Endothelial cell of umbilical vein (primary cell): Measurements from ENCODE around the gene BHLHA15. TPM values are rescaled to one million over a fixed set of nuclear protein-coding genes. Genes with fewer than 3 reads are reported as not detected.

Experiments
- BruUV-seq: library from RNA; stranded (reverse); fragments of 400-500 nt; replicated peaks from 2 replicates; lab custom pipeline; 2021; lab: Mats Ljungman, UMichigan
- CTCF ChIA-PET: fragments of 300-600, 350-600 bp; sonication (Branson Sonifier 250); formaldehyde crosslinking; loops from one replicate; lab custom pipeline; 2021; ENCODE audit warnings: antibody characterized with exemption, inconsistent platforms; lab: Charles Lee
- POLR2A ChIA-PET: fragments of 300-600, 350-600 bp; sonication (Branson Sonifier 250); formaldehyde crosslinking; loops from one replicate; lab custom pipeline; 2021; ENCODE audit warnings: antibody characterized with exemption, inconsistent platforms; lab: Charles Lee
- DNase-seq: peaks from one replicate; pipeline ENCODE4 v3.0.0-alpha.2; 2011; ENCODE audit warnings: low read depth, low spot score
- FAIRE-seq: peaks from 2 replicates; lab custom pipeline; 2011; peaks lifted over from hg19 to GRCh38; lab: Jason Lieb, UNC
- H2AFZ ChIP-seq: 2 replicates; pipeline ENCODE4 v1.6.0; 2012; ENCODE audit warnings: low read depth, low read length, control low read depth, inconsistent platforms
- H3K27ac ChIP-seq: 2 replicates; pipeline ENCODE4 v1.5.1; 2011; ENCODE audit warnings: low read depth, mild to moderate bottlenecking, control low read depth, low read length, moderate library complexity; ENCODE audit not compliant: insufficient read depth
- H3K27me3 ChIP-seq, 2 experiments: 2 replicates each; pipeline versions ENCODE4 v1.6.0 to v1.6.1; 2011; ENCODE audit warnings: low read length in 2 of 2, mixed read lengths in 1 of 2; ENCODE audit not compliant: control insufficient read depth in 2 of 2, insufficient read depth in 2 of 2
- H3K36me3 ChIP-seq, 2 experiments: 2 replicates in 1 of 2; 3 replicates in 1 of 2; pipeline ENCODE4 v1.5.1; 2011; ENCODE audit warnings: low read length in 2 of 2, mild to moderate bottlenecking in 1 of 2, moderate library complexity in 1 of 2; ENCODE audit not compliant: control insufficient read depth in 2 of 2, insufficient read depth in 2 of 2; ENCODE audit errors: extremely low read depth in 1 of 2
- H3K4me1 ChIP-seq: 3 replicates; pipeline ENCODE4 v1.5.1; 2011; ENCODE audit warnings: mild to moderate bottlenecking, low read length; ENCODE audit not compliant: control insufficient read depth, insufficient read depth; ENCODE audit errors: extremely low read depth
- H3K4me2 ChIP-seq: 2 replicates; pipeline ENCODE4 v1.6.1; 2011; ENCODE audit warnings: low read length, control low read depth, mixed read lengths; ENCODE audit not compliant: insufficient read depth
- H3K4me3 ChIP-seq, 3 experiments: fragments of 200-600 bp in 1 of 3; sonication (generic), shearing (Covaris generic) in 1 of 3; replicated peaks in 1 of 3; 2 replicates each; pipeline ENCODE4 v1.5.1; 2011 to 2016; ENCODE audit warnings: control low read depth in 3 of 3, low read length in 3 of 3, mild to moderate bottlenecking in 2 of 3, inconsistent platforms in 1 of 3, low read depth in 1 of 3, moderate library complexity in 1 of 3; ENCODE audit not compliant: insufficient read depth in 1 of 3
- H3K79me2 ChIP-seq: 2 replicates; pipeline ENCODE4 v1.6.0; 2012; ENCODE audit warnings: low read length, inconsistent platforms; ENCODE audit not compliant: control insufficient read depth, insufficient read depth
- H3K9ac ChIP-seq: replicated peaks from 2 replicates; pipeline ENCODE3; 2011; ENCODE audit warnings: low read length, control low read depth; ENCODE audit not compliant: insufficient read depth; ENCODE audit errors: extremely low read depth
- H3K9me1 ChIP-seq: replicated peaks from 3 replicates; pipeline ENCODE4 v1.6.0; 2011; ENCODE audit warnings: mild to moderate bottlenecking, low read length; ENCODE audit not compliant: control insufficient read depth, insufficient read depth; ENCODE audit errors: extremely low read depth
- H3K9me3 ChIP-seq: replicated peaks from 2 replicates; pipeline ENCODE4 v1.5.1; 2012; ENCODE audit warnings: low read length, inconsistent platforms; ENCODE audit not compliant: control insufficient read depth, insufficient read depth
- H4K20me1 ChIP-seq: replicated peaks from 2 replicates; pipeline ENCODE3; 2011; ENCODE audit warnings: mild to moderate bottlenecking, low read length; ENCODE audit not compliant: control insufficient read depth, insufficient read depth; ENCODE audit errors: extremely low read depth
- CTCF ChIP-seq, 2 donors: IDR thresholded peaks; 1 replicate in 1 of 2; 2 replicates in 1 of 2; pipeline ENCODE4 v1.5.1; 2011; ENCODE audit warnings: low read length in 2 of 2, mild to moderate bottlenecking in 2 of 2, moderate library complexity in 2 of 2, control low read depth in 1 of 2, inconsistent platforms in 1 of 2, low read depth in 1 of 2; ENCODE audit not compliant: insufficient read depth in 1 of 2; ENCODE audit errors: extremely low read depth in 1 of 2
- EZH2 ChIP-seq: IDR thresholded peaks from 2 replicates; pipeline ENCODE4 v1.6.1; 2012; ENCODE audit warnings: borderline replicate concordance, low read depth, mild to moderate bottlenecking, moderate library complexity, low read length, inconsistent platforms; ENCODE audit not compliant: severe bottlenecking
- FOS ChIP-seq: IDR thresholded peaks from 2 replicates; pipeline ENCODE4 v1.6.1; 2011; ENCODE audit warnings: mild to moderate bottlenecking, low read length, moderate library complexity, borderline replicate concordance; ENCODE audit not compliant: insufficient read depth
- GATA2 ChIP-seq: IDR thresholded peaks from 2 replicates; pipeline ENCODE4 v1.7.0; 2011; ENCODE audit warnings: low read depth, mild to moderate bottlenecking, moderate library complexity, mixed read lengths, low read length; ENCODE audit not compliant: insufficient read length, insufficient read depth
- JUN ChIP-seq: IDR thresholded peaks from 2 replicates; pipeline ENCODE4 v1.6.1; 2011; ENCODE audit warnings: borderline replicate concordance, low read depth; ENCODE audit not compliant: insufficient read length, insufficient read depth
- MAX ChIP-seq: IDR thresholded peaks from 2 replicates; pipeline ENCODE4 v1.6.1; 2011; ENCODE audit not compliant: insufficient read depth, insufficient read length
- MYC ChIP-seq: IDR thresholded peaks from one replicate; pipeline ENCODE4 v1.6.1; 2011; ENCODE audit warnings: mild to moderate bottlenecking, low read depth, low read length
- POLR2A ChIP-seq: IDR thresholded peaks from 2 replicates; pipeline ENCODE4 v1.6.1; 2012; ENCODE audit warnings: low read depth, mild to moderate bottlenecking, control low read depth, low read length
- POLR2AphosphoS5 ChIP-seq: IDR thresholded peaks from 2 replicates; pipeline ENCODE4 v1.6.1; 2012; ENCODE audit warnings: low read depth, mild to moderate bottlenecking, control low read depth, low read length, moderate library complexity; ENCODE audit not compliant: insufficient read depth
- dilution Hi-C: fragments of 300-500 bp; cut with MboI; formaldehyde crosslinking; loops from one replicate; pipeline ENCODE4 v1.15.0; 2019; ENCODE audit warnings: low sequenced_read_pairs; ENCODE audit not compliant: extremely low pct_ligation_motif_present
- intact Hi-C: fragments of 100-400 bp; cut with micrococcal nuclease; formaldehyde crosslinking; loops from one replicate; pipeline ENCODE4 v1.10.0; 2022
- polyA plus RNA-seq, 4 experiments: library from polyadenylated mRNA; depleted of rRNA in 3 of 4; stranded (reverse) in 3 of 4; unstranded in 1 of 4; fragments of >200 nt; gene quantifications; 2 replicates each; pipeline versions ENCODE4 v1.2.1 to v1.2.3, GENCODE V29; 2011 to 2012; ENCODE audit warnings: missing spikeins in 1 of 4
- total RNA-seq: library from RNA; stranded (reverse); gene quantifications from 2 replicates; pipeline ENCODE4 v1.2.3, GENCODE V29; 2021

BHLHA15 gene
- total and polyA plus RNA-seq, 2 donors (not counting 3 experiments of a cell fraction or from before 2014, with no cell fraction given) = 0.81 to 1.2 TPM

DNA sequence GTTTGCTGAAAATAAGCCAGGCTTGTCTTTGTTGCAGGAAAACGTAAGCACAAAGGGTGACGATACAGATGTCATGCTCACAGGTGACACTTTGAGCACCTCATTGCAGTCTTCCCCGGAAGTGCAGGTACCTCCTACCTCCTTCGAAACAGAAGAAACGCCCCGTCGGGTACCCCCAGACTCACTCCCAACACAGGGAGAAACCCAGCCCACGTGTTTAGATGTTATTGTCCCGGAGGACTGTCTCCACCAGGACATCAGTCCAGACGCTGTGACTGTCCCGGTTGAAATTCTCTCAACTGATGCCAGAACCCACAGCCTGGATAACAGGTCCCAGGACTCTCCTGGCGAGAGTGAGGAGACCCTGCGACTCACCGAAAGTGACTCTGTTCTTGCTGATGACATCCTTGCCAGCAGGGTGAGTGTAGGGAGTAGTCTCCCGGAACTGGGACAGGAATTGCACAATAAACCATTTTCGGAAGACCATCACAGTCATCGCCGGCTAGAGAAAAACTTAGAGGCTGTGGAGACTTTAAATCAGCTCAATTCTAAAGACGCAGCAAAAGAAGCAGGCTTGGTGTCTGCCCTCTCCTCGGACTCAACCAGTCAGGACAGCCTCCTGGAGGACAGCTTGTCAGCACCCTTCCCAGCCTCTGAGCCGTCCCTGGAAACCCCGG is 18.3 kb upstream of the BHLHA15 start:
- Histone ChIP-seq H2AFZ (no peak overlapping the region), H3K27ac (no peak overlapping the region), H3K4me2 (no peak overlapping the region), H3K4me3 (no peak overlapping the region), H3K9me3 (no peaks in the 10 kb centered on the region), H3K79me2 (no peaks in the 10 kb centered on the region), H3K9ac (no peak overlapping the region), H3K4me1 (no peaks in the 10 kb centered on the region), H4K20me1 (no peaks in the 10 kb centered on the region), H3K36me3 (peaks cover 6 to 30% of the 10 kb centered on the region in 2 experiments), H3K9me1 (no peaks in the 10 kb centered on the region), H3K27me3 (no peaks in the 10 kb centered on the region)
- DNase-seq (no peak), FAIRE-seq (no peak)
- TF ChIP-seq JUN (no peak), FOS (no peak), MAX (no peak), GATA2 (no peak), POLR2AphosphoS5 (no peak), POLR2A (no peak)
- BruUV-seq = no TSS peak
- ChIA-PET POLR2A (no interaction called here), CTCF (no interaction called here)
- intact Hi-C loops (no loop called here), dilution Hi-C loops (no loop called here)

GRCh38 chr7:98193474-98194180 is 17.6 kb upstream of the BHLHA15 start:
- BruUV-seq = no TSS peak
- ChIA-PET CTCF (no interaction called here), POLR2A (no interaction called here)
- no peaks in the 10 kb centered on the region for H3K79me2 ChIP-seq
- no peaks in the 10 kb centered on the region for H4K20me1 ChIP-seq
- TF ChIP-seq JUN (no peak), FOS (no peak), CTCF (IDR thresholded peaks at IDR 0.05; ENCODE audit: extremely low read depth in 1 of 2, insufficient read depth in 1 of 2, low read depth in 1 of 2, low read length in 2 of 2) (no peak), POLR2AphosphoS5 (no peak), GATA2 (no peak), EZH2 (no peak), POLR2A (no peak), MAX (no peak), MYC (no peak)
- H3K9me3 ChIP-seq = no peaks in the 10 kb centered on the region
- H3K4me1 ChIP-seq = no peaks in the 10 kb centered on the region
- H3K9me1 ChIP-seq = no peaks in the 10 kb centered on the region
- no peak overlapping the region for H3K4me2 ChIP-seq
- no peak overlapping the region for H3K27ac ChIP-seq
- peaks cover 6 to 30% of the 10 kb centered on the region in 2 experiments for H3K36me3 ChIP-seq
- H3K9ac ChIP-seq = no peak overlapping the region
- H3K4me3 ChIP-seq = no peak overlapping the region
- no peaks in the 10 kb centered on the region for H3K27me3 ChIP-seq
- FAIRE-seq (no peak), DNase-seq (no peak)
- intact Hi-C loops (no loop called here), dilution Hi-C loops (no loop called here)
- no peak overlapping the region for H2AFZ ChIP-seq
